ENCODE data around the gene PRRT3. TPM values are rescaled to one million over a fixed set of nuclear protein-coding genes. Genes with fewer than 3 reads are reported as not detected.

The PRRT3 gene
- total RNA-seq (9.8 and 11.0 TPM in 2 replicates), polyA plus RNA-seq (13.6 TPM in 2 replicates)

- peak; percentile 52 to 70 for DNase-seq (ENCODE audit: low read depth in 1 of 2, low spot score in 1 of 2)
- no peaks in the 10 kb centered on the region for H3K36me3 ChIP-seq
- no peaks in the 10 kb centered on the region for H3K9me3 ChIP-seq (ENCODE audit: low read depth)
- peak within 1 kb of the TSS; percentile 56 for H3K4me3 ChIP-seq
- TF ChIP-seq, protein P1, sequence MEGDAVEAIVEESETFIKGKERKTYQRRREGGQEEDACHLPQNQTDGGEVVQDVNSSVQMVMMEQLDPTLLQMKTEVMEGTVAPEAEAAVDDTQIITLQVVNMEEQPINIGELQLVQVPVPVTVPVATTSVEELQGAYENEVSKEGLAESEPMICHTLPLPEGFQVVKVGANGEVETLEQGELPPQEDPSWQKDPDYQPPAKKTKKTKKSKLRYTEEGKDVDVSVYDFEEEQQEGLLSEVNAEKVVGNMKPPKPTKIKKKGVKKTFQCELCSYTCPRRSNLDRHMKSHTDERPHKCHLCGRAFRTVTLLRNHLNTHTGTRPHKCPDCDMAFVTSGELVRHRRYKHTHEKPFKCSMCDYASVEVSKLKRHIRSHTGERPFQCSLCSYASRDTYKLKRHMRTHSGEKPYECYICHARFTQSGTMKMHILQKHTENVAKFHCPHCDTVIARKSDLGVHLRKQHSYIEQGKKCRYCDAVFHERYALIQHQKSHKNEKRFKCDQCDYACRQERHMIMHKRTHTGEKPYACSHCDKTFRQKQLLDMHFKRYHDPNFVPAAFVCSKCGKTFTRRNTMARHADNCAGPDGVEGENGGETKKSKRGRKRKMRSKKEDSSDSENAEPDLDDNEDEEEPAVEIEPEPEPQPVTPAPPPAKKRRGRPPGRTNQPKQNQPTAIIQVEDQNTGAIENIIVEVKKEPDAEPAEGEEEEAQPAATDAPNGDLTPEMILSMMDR (IDR thresholded peaks at IDR 0.05; ENCODE audit: low read depth, low read length), result no peak
- H3K27ac ChIP-seq, result no peak within 1 kb of the TSS
- no peaks in the 10 kb centered on the region for H3K27me3 ChIP-seq
- H3K4me1 ChIP-seq (ENCODE audit: low read depth), result peaks cover 11% of the 10 kb centered on the region
These were observed at the start of gene PRRT3 for GRCh38 chr3:9951962-9952805. TSS of gene PRRT3 (minus strand) at chr3:9952408. CDS start at chr3:9950115, 2,293 bp downstream.

- TF ChIP-seq, protein P1 (IDR thresholded peaks at IDR 0.05; ENCODE audit: low read depth, low read length), result no peak
- no peak for DNase-seq (ENCODE audit: low read depth in 1 of 2, low spot score in 1 of 2)
- Histone ChIP-seq H3K27me3 (no peaks in the 10 kb centered on the region), H3K4me3 (no peak overlapping the region), H3K36me3 (no peaks in the 10 kb centered on the region), H3K27ac (no peak overlapping the region), H3K9me3 (ENCODE audit: low read depth) (no peaks in the 10 kb centered on the region), H3K4me1 (ENCODE audit: low read depth) (no peaks in the 10 kb centered on the region)
These were observed 48.5 kb upstream of the PRRT3 start for GRCh38 chr3:10000686-10001085.

- no peaks in the 10 kb centered on the region for H3K27me3 ChIP-seq
- no peaks in the 10 kb centered on the region for H3K4me1 ChIP-seq (ENCODE audit: low read depth)
- TF ChIP-seq, protein P1 (IDR thresholded peaks at IDR 0.05; ENCODE audit: low read depth, low read length), result no peak
- no peaks in the 10 kb centered on the region for H3K36me3 ChIP-seq
- peak in 1 of 2 donors; percentile 87 for DNase-seq (ENCODE audit: low read depth in 1 of 2, low spot score in 1 of 2)
- no peaks in the 10 kb centered on the region for H3K9me3 ChIP-seq (ENCODE audit: low read depth)
- H3K27ac ChIP-seq, result no peak overlapping the region
- no peak overlapping the region for H3K4me3 ChIP-seq
These were observed 42.1 kb upstream of the PRRT3 start for GRCh38 chr3:9994086-9994844.

DNA sequence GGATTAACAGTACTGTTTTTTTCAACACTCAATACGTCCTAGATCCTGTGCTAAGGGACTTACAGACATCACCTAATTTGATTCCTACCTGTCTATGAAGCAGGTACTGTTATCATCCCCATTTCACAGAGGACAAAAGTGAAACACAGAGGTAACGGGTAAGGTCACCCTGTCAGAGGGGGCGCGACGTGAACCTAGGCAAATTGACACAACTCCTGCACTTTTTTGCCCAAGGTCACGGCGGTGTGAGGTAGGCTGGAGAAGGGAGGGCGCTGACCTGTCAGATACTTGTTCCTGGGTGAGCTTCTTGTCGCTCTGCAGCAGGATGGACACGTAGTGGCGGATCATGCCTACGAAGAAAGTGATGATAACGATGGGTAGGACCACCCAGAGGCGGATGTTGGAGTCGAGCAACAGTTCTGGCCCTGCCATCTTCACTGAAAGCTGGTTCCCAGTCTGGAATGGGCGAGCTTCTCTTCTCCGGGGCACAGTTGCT is 34.1 kb upstream of the PRRT3 start:
- H3K4me3 ChIP-seq, result peak overlapping the region; percentile 95
- no peaks in the 10 kb centered on the region for H3K27me3 ChIP-seq
- DNase-seq (ENCODE audit: low read depth in 1 of 2, low spot score in 1 of 2), result no peak
- peak overlapping the region; percentile 78 for H3K27ac ChIP-seq
- H3K9me3 ChIP-seq (ENCODE audit: low read depth), result no peaks in the 10 kb centered on the region
- peaks cover 9% of the 10 kb centered on the region for H3K4me1 ChIP-seq (ENCODE audit: low read depth)
- TF ChIP-seq, protein P1 (IDR thresholded peaks at IDR 0.05; ENCODE audit: low read depth, low read length), result no peak
- H3K36me3 ChIP-seq, result peaks cover 5% of the 10 kb centered on the region

DNA sequence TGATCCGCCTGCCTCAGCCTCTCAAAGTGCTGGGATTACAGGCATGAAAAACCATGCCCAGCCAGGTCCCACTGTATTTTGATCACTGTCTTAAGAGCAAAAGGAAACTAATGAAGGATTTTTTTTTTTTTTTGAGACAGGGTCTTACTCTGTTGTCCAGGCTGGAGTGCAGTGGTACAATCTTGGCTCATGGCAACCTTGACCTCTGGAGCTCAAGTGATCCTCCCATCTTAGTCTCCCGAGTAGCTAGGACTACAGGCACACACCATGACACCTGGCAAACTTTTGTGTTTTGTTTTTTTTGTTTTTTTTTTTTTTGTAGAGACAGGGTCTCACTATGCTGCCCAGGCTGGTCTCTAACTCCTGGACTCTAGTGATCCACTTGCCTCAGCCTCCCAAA is 28.0 kb upstream of the PRRT3 start:
- Histone ChIP-seq H3K27ac (no peak overlapping the region), H3K9me3 (ENCODE audit: low read depth) (no peaks in the 10 kb centered on the region), H3K36me3 (peaks cover 5% of the 10 kb centered on the region), H3K4me3 (no peak overlapping the region), H3K27me3 (no peaks in the 10 kb centered on the region), H3K4me1 (ENCODE audit: low read depth) (peaks cover 1% of the 10 kb centered on the region)
- TF ChIP-seq, protein P1 (IDR thresholded peaks at IDR 0.05; ENCODE audit: low read depth, low read length), result no peak
- no peak for DNase-seq (ENCODE audit: low read depth in 1 of 2, low spot score in 1 of 2)
